ENCODE measurements around the gene KRTAP4-7.
"Not testable (repeated sequence)": the region's sequence is repeated elsewhere in the genome, so short reads cannot be mapped to it uniquely, and the experiment has no call there.

DNA sequence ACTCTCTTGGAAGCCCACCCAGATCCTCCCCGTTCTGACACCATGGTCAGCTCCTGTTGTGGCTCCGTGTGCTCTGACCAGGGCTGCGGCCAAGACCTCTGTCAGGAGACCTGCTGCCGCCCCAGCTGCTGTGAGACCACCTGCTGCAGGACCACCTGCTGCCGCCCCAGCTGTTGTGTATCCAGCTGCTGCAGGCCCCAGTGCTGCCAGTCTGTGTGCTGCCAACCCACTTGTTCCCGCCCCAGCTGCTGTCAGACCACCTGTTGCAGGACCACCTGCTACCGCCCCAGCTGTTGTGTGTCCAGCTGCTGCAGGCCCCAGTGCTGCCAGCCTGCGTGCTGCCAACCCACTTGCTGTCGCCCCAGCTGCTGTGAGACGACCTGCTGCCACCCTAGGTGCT, 21.4 kb downstream of the KRTAP4-7 start, which contains the start of gene KRTAP4-9:
- TF ChIP-seq POLR2A (IDR thresholded peaks at IDR 0.05), result not testable (repeated sequence)
- TF ChIP-seq, protein P1, sequence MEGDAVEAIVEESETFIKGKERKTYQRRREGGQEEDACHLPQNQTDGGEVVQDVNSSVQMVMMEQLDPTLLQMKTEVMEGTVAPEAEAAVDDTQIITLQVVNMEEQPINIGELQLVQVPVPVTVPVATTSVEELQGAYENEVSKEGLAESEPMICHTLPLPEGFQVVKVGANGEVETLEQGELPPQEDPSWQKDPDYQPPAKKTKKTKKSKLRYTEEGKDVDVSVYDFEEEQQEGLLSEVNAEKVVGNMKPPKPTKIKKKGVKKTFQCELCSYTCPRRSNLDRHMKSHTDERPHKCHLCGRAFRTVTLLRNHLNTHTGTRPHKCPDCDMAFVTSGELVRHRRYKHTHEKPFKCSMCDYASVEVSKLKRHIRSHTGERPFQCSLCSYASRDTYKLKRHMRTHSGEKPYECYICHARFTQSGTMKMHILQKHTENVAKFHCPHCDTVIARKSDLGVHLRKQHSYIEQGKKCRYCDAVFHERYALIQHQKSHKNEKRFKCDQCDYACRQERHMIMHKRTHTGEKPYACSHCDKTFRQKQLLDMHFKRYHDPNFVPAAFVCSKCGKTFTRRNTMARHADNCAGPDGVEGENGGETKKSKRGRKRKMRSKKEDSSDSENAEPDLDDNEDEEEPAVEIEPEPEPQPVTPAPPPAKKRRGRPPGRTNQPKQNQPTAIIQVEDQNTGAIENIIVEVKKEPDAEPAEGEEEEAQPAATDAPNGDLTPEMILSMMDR (IDR thresholded peaks at IDR 0.05), result not testable (repeated sequence)

Data from lower leg skin (tissue), 3 donors.